ENCODE data around the gene ATF2.
"Not testable (repeated sequence)": the region's sequence is repeated elsewhere in the genome, so short reads cannot be mapped to it uniquely, and the experiment has no call there.

ATF2 gene

GRCh38 chr2:175164235-175164634, 3.8 kb downstream of the ATF2 start:
- DNase-seq = no peak

GRCh38 chr2:175158894-175159293, 9.1 kb downstream of the ATF2 start:
- DNase-seq = no peak

- DNase-seq = peak; percentile 10
These were observed 11.5 kb downstream of the ATF2 start for GRCh38 chr2:175156534-175156933.

- no peak for DNase-seq
These were observed 13.3 kb downstream of the ATF2 start for GRCh38 chr2:175154661-175155082.

- DNase-seq = no peak
These were observed 15.8 kb downstream of the ATF2 start for GRCh38 chr2:175152242-175152641.

GRCh38 chr2:175151791-175152190, 16.2 kb downstream of the ATF2 start:
- DNase-seq = no peak

GRCh38 chr2:175147186-175147585, 20.8 kb downstream of the ATF2 start:
- DNase-seq = no peak

- no peak for DNase-seq
These were observed 24.3 kb downstream of the ATF2 start for GRCh38 chr2:175143678-175144077.

GRCh38 chr2:175143191-175143590, 24.8 kb downstream of the ATF2 start:
- DNase-seq = no peak

GRCh38 chr2:175140332-175140731, 27.7 kb downstream of the ATF2 start:
- no peak for DNase-seq

- DNase-seq = no peak
These were observed 30.2 kb downstream of the ATF2 start for GRCh38 chr2:175137793-175138192.

- DNase-seq = no peak
These were observed 31.4 kb downstream of the ATF2 start for GRCh38 chr2:175136334-175137215.

GRCh38 chr2:175135862-175136261, 32.1 kb downstream of the ATF2 start:
- DNase-seq = no peak

GRCh38 chr2:175135177-175135576, 32.8 kb downstream of the ATF2 start:
- DNase-seq = no peak

GRCh38 chr2:175131252-175131651, 36.8 kb downstream of the ATF2 start:
- no peak for DNase-seq

GRCh38 chr2:175126661-175127060, 41.3 kb downstream of the ATF2 start:
- no peak for DNase-seq

GRCh38 chr2:175123254-175123653, 44.7 kb downstream of the ATF2 start:
- DNase-seq = no peak

- peak; percentile 55 for DNase-seq
These were observed 56.8 kb downstream of the ATF2 start for GRCh38 chr2:175111200-175111657.

- DNase-seq = not testable (repeated sequence)
These were observed 59.9 kb downstream of the ATF2 start for GRCh38 chr2:175108091-175108490.

GRCh38 chr2:175107146-175107545, 60.9 kb downstream of the ATF2 start:
- no peak for DNase-seq

GRCh38 chr2:175103191-175103590, 64.8 kb downstream of the ATF2 start:
- DNase-seq = peak; percentile 65

- DNase-seq = peak; percentile 6
These were observed 66.5 kb downstream of the ATF2 start for GRCh38 chr2:175101514-175101913.

GRCh38 chr2:175097297-175097696, 70.7 kb downstream of the ATF2 start:
- DNase-seq = peak; percentile 2

- DNase-seq = not testable (repeated sequence)
These were observed 83.9 kb downstream of the ATF2 start for GRCh38 chr2:175084117-175084516.

GRCh38 chr2:175080479-175080878, 87.5 kb downstream of the ATF2 start:
- peak; percentile 23 for DNase-seq

Measured in NCI-H69 (cell line).